Astrocyte (in vitro differentiated cells and primary cell): ENCODE data around the gene TRIM56. TPM values are rescaled to one million over a fixed set of nuclear protein-coding genes. Genes with fewer than 3 reads are reported as not detected.
"Not testable (repeated sequence)": the region's sequence is repeated elsewhere in the genome, so short reads cannot be mapped to it uniquely, and the experiment has no call there.

Source experiments
- DNase-seq: peaks from one replicate; pipeline ENCODE4 v3.0.0-alpha.2; 2010; ENCODE audit warnings: low read depth
- FAIRE-seq: peaks from 2 replicates; lab custom pipeline; 2011; peaks lifted over from hg19 to GRCh38; lab: Jason Lieb, UNC
- H2AFZ ChIP-seq: 2 replicates; pipeline ENCODE4 v1.6.0; 2012; ENCODE audit warnings: low read depth, low read length, inconsistent platforms
- H3K27ac ChIP-seq: 2 replicates; pipeline ENCODE4 v1.5.1; 2011; ENCODE audit warnings: low read depth, low read length, inconsistent platforms
- H3K27me3 ChIP-seq: 2 replicates; pipeline ENCODE4 v1.6.0; 2011; ENCODE audit warnings: low read length, inconsistent platforms; ENCODE audit not compliant: insufficient read depth
- H3K36me3 ChIP-seq: 2 replicates; pipeline ENCODE4 v1.5.1; 2011; ENCODE audit warnings: low read length, inconsistent platforms; ENCODE audit not compliant: insufficient read depth
- H3K4me1 ChIP-seq: 2 replicates; pipeline ENCODE4 v1.5.1; 2011; ENCODE audit warnings: low read length, inconsistent platforms; ENCODE audit not compliant: insufficient read depth
- H3K4me2 ChIP-seq: 2 replicates; pipeline ENCODE4 v1.6.0; 2012; ENCODE audit warnings: low read length, inconsistent platforms
- H3K4me3 ChIP-seq: 2 replicates; pipeline ENCODE4 v1.5.1; 2011; ENCODE audit warnings: low read depth, mild to moderate bottlenecking, low read length, inconsistent platforms; ENCODE audit not compliant: insufficient read depth
- H3K79me2 ChIP-seq: 2 replicates; pipeline ENCODE4 v1.6.0; 2012; ENCODE audit warnings: mild to moderate bottlenecking, low read length, inconsistent platforms; ENCODE audit not compliant: insufficient read depth
- H3K9ac ChIP-seq: 2 replicates; pipeline ENCODE4 v1.6.0; 2012; ENCODE audit warnings: mild to moderate bottlenecking, low read length, inconsistent platforms
- H3K9me3 ChIP-seq: 2 replicates; pipeline ENCODE4 v1.5.1; 2012; ENCODE audit warnings: low read depth, mild to moderate bottlenecking, low read length, inconsistent platforms; ENCODE audit not compliant: insufficient read depth
- H4K20me1 ChIP-seq: 2 replicates; pipeline ENCODE4 v1.6.0; 2012; ENCODE audit warnings: low read length, inconsistent platforms; ENCODE audit not compliant: insufficient read depth
- H3K27ac Mint-ChIP-seq: one replicate; pipeline ENCODE4 v1.8.0; 2021; ENCODE audit warnings: mild to moderate bottlenecking, mixed read lengths; ENCODE audit not compliant: unreplicated experiment
- H3K27me3 Mint-ChIP-seq: one replicate; pipeline ENCODE4 v1.8.0; 2021; ENCODE audit warnings: low read depth, mixed read lengths; ENCODE audit not compliant: unreplicated experiment
- H3K36me3 Mint-ChIP-seq: one replicate; pipeline ENCODE4 v1.8.0; 2021; ENCODE audit warnings: low read depth, mixed read lengths; ENCODE audit not compliant: unreplicated experiment
- H3K4me1 Mint-ChIP-seq: one replicate; pipeline ENCODE4 v1.8.0; 2021; ENCODE audit warnings: low read depth, mixed read lengths; ENCODE audit not compliant: unreplicated experiment
- H3K4me3 Mint-ChIP-seq: one replicate; pipeline ENCODE4 v1.8.0; 2021; ENCODE audit warnings: mild to moderate bottlenecking, moderate library complexity, mixed read lengths; ENCODE audit not compliant: unreplicated experiment
- H3K9me3 Mint-ChIP-seq: one replicate; pipeline ENCODE4 v1.8.0; 2021; ENCODE audit warnings: mild to moderate bottlenecking, mixed read lengths; ENCODE audit not compliant: unreplicated experiment
- EZH2 ChIP-seq: IDR thresholded peaks from 2 replicates; pipeline ENCODE4 v1.6.1; 2012; ENCODE audit warnings: mild to moderate bottlenecking, low read length, inconsistent platforms; ENCODE audit not compliant: insufficient read depth
- total RNA-seq: library from RNA; stranded (reverse); gene quantifications from 2 replicates; pipeline ENCODE4 v1.2.1, GENCODE V29; 2021
- TF ChIP-seq, protein P1 (sequence below): IDR thresholded peaks from 2 replicates; pipeline ENCODE4 v1.5.1; 2011; ENCODE audit warnings: low read depth, mild to moderate bottlenecking, inconsistent platforms, low read length, moderate library complexity; ENCODE audit not compliant: insufficient read depth

The TRIM56 gene
- total RNA-seq, 1 donor from 2014 or later = 24.2 TPM

DNA sequence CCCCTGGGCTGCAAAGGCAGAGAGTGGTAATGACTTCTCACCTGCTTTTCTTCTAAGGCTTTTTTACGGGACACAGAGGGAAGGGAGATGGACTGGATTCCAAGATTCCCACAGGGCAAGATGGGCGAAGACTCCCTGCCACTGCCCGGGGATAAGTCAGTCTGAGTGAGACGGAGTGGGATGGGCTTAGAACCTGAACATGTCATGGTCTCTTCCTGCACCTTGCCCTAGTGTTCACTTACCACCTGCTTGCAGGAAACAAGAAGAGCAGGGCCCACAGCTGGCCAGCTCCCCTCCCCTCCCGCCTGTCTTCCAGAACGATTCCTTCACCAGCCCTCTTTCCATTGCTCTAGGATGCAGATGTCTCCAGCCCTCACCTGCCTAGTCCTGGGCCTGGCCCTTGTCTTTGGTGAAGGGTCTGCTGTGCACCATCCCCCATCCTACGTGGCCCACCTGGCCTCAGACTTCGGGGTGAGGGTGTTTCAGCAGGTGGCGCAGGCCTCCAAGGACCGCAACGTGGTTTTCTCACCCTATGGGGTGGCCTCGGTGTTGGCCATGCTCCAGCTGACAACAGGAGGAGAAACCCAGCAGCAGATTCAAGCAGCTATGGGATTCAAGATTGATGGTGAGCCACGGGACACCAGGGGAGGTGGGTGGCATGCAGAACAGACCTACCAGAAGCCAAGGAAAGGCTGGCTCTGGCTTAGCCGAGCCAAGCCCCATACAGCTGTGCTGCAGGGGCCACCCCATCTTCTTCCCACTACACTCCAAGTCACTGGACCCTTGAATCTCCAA lies 43.0 kb downstream of the TRIM56 start:
- H3K9ac ChIP-seq = peak overlapping the region; percentile 93
- H3K36me3 ChIP-seq = peaks cover 32% of the 10 kb centered on the region
- H3K79me2 ChIP-seq = peaks cover 59% of the 10 kb centered on the region
- no peaks in the 10 kb centered on the region for H3K27me3 ChIP-seq
- DNase-seq = no peak
- H3K36me3 Mint-ChIP-seq = peaks cover 36% of the 10 kb centered on the region
- peak overlapping the region; percentile 99 for H3K4me3 Mint-ChIP-seq
- no peaks in the 10 kb centered on the region for H3K9me3 ChIP-seq
- H3K4me2 ChIP-seq = peak overlapping the region; percentile 98
- TF ChIP-seq, protein P1, sequence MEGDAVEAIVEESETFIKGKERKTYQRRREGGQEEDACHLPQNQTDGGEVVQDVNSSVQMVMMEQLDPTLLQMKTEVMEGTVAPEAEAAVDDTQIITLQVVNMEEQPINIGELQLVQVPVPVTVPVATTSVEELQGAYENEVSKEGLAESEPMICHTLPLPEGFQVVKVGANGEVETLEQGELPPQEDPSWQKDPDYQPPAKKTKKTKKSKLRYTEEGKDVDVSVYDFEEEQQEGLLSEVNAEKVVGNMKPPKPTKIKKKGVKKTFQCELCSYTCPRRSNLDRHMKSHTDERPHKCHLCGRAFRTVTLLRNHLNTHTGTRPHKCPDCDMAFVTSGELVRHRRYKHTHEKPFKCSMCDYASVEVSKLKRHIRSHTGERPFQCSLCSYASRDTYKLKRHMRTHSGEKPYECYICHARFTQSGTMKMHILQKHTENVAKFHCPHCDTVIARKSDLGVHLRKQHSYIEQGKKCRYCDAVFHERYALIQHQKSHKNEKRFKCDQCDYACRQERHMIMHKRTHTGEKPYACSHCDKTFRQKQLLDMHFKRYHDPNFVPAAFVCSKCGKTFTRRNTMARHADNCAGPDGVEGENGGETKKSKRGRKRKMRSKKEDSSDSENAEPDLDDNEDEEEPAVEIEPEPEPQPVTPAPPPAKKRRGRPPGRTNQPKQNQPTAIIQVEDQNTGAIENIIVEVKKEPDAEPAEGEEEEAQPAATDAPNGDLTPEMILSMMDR = no peak
- no peak for TF ChIP-seq EZH2
- peaks cover 2% of the 10 kb centered on the region for H3K9me3 Mint-ChIP-seq
- H4K20me1 ChIP-seq = peaks cover 61% of the 10 kb centered on the region
- peaks cover 65% of the 10 kb centered on the region for H3K4me1 ChIP-seq
- H3K4me1 Mint-ChIP-seq = peaks cover 31% of the 10 kb centered on the region
- no peak overlapping the region for H2AFZ ChIP-seq
- H3K27me3 Mint-ChIP-seq = no peaks in the 10 kb centered on the region
- FAIRE-seq = no peak
- peak overlapping the region; percentile 96 for H3K4me3 ChIP-seq
- peak overlapping the region; percentile 97 for H3K27ac ChIP-seq
- H3K27ac Mint-ChIP-seq = peak overlapping the region; percentile 89

DNA sequence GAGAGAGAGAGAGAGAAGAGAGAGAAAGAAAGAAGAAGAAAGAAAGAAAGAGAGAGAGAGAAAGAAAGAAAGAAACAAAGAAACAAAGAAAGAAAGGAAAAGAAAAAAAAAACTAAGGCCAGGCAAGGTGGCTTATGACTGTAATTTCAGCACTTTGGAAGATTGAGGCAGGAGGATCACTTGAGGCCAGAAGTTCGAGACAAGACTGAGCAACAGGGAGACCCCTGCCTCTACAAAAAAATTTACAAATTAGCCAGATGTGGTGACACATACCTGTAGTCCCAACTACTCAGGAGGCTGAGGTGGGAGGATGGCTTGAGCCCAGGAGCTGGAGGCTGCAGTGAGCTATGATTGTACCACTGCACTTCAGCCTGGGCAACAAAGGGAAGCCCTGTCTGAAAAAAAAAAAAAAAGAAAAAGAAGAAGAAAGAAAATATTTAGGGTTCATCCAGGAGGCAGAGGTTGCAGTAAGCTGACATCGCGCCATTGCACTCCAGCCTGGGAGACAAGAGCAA lies 44.4 kb downstream of the TRIM56 start:
- TF ChIP-seq, protein P1 = no peak
- H3K27ac Mint-ChIP-seq = peak overlapping the region; percentile 89
- Histone ChIP-seq H3K27me3 (no peaks in the 10 kb centered on the region), H3K79me2 (peaks cover 54% of the 10 kb centered on the region), H3K9me3 (no peaks in the 10 kb centered on the region), H3K9ac (peak overlapping the region; percentile 93), H4K20me1 (peaks cover 76% of the 10 kb centered on the region), H3K27ac (peak overlapping the region; percentile 37), H3K4me3 (peak overlapping the region; percentile 96), H3K4me1 (peaks cover 68% of the 10 kb centered on the region), H3K4me2 (peak overlapping the region; percentile 98), H2AFZ (no peak overlapping the region), H3K36me3 (peaks cover 46% of the 10 kb centered on the region)
- FAIRE-seq = no peak
- H3K27me3 Mint-ChIP-seq = no peaks in the 10 kb centered on the region
- peaks cover 41% of the 10 kb centered on the region for H3K36me3 Mint-ChIP-seq
- H3K4me1 Mint-ChIP-seq = peaks cover 37% of the 10 kb centered on the region
- H3K4me3 Mint-ChIP-seq = peak overlapping the region; percentile 99
- H3K9me3 Mint-ChIP-seq = peaks cover 2% of the 10 kb centered on the region
- no peak for DNase-seq

DNA sequence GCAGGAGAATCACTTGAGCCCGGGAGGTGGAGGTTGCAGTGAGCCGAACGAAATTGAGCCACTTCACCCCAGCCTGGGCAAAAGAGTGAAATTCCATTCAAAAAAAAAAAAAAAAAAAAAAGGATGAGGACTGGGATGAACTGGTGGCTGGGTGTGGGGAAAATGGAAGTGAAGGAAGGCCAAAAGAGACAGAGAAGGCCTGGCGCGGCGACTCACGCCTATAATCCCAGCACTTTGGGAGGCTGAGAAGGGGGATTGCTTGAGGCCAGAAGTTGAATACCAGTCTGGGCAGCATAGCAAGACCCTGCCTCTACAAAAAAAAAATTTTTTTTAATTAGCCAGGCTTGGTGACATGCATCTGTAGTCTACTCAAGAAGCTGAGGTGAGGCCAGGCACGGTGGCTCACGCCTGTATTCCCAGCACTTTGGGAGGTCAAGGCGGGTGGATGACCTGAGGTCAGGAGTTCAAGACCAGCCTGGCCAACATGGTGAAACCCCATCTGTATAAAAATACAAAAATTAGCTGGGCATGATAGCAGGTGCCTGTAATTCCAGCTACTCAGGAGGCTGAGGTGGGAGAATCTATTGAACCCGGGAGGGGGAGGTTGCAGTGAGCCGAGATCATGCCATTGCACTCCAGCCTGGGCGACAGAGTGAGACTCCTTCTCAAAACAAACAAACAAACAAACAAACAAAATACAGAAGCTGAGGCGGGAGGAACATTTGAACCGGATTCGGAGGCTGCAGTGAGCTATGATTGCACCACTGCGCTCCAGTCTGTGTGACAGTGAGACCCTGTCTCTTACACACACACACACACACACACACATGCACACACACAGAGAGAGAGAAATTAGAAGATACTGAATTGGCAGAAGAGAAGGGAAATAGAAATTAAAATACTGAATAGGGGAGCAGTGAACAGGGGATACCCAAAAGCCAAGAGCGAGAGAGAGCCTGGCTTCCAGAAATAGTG lies 47.6 kb downstream of the TRIM56 start:
- peaks cover 72% of the 10 kb centered on the region for H3K36me3 ChIP-seq
- H3K9ac ChIP-seq = peak overlapping the region; percentile 66
- DNase-seq, H3K9me3 Mint-ChIP-seq, FAIRE-seq, H3K9me3 ChIP-seq, H2AFZ ChIP-seq, H3K27me3 ChIP-seq, H3K27me3 Mint-ChIP-seq: not testable (repeated sequence)
- peak overlapping the region; percentile 98 for H3K4me2 ChIP-seq
- H3K79me2 ChIP-seq = peaks cover 36% of the 10 kb centered on the region
- H3K4me1 ChIP-seq = peaks cover 68% of the 10 kb centered on the region
- peaks cover 97% of the 10 kb centered on the region for H4K20me1 ChIP-seq
- peak overlapping the region; percentile 50 for H3K27ac ChIP-seq
- peak overlapping the region; percentile 12 for H3K4me3 ChIP-seq
- Mint-ChIP-seq H3K4me3 (peak overlapping the region; percentile 73), H3K27ac (peak overlapping the region; percentile 70), H3K36me3 (peaks cover 47% of the 10 kb centered on the region), H3K4me1 (peaks cover 37% of the 10 kb centered on the region)
